ENCODE measurements around the gene PNPLA5.

Gene PNPLA5
- total RNA-seq = 0 reads per million in 3 donors

- DNase-seq = no peak
- Histone ChIP-seq H3K36me3 (ENCODE audit: control insufficient read depth, insufficient read depth, low read length) (no peaks in the 10 kb centered on the region), H3K9me3 (ENCODE audit: control insufficient read depth, low read length) (no peaks in the 10 kb centered on the region), H3K27me3 (replicated peaks; ENCODE audit: control insufficient read depth, insufficient read depth, low read length, poor library complexity, severe bottlenecking) (peaks cover 20% of the 10 kb centered on the region), H3K27ac (ENCODE audit: insufficient read depth, low read length, poor library complexity, severe bottlenecking) (no peak within 1 kb of the TSS), H3K4me1 (ENCODE audit: control insufficient read depth, insufficient read depth, low read length, poor library complexity, severe bottlenecking) (no peaks in the 10 kb centered on the region), H3K4me3 (ENCODE audit: insufficient read depth, low read depth, low read length, poor library complexity, severe bottlenecking) (no peak within 1 kb of the TSS)
Observed at GRCh38 chr22:43891360-43892182, at the start of gene PNPLA5. TSS of gene PNPLA5 (minus strand) at chr22:43892013. CDS start at chr22:43891880, 133 bp downstream.

DNA sequence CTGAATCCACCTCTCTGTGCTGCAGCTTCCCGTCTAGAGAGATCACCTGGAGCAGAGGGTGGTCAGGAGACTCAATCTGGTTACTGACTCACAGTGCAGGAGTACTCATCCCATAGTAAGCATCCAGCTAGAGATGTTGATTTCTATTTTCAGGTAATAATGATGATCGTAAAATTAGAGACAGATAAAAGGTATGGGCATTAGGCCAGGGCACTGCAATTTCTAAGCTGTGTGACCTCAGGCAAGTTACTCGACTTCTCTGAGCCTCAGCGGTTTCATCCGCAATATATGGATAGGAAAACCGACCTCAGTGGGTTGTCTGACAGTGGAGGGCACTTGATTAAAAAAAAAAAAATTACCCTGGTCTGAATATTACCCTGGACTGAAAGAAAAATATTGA, 49.6 kb upstream of the PNPLA5 start:
- no peaks in the 10 kb centered on the region for H3K27me3 ChIP-seq (replicated peaks; ENCODE audit: control insufficient read depth, insufficient read depth, low read length, poor library complexity, severe bottlenecking)
- no peak overlapping the region for H3K27ac ChIP-seq (ENCODE audit: insufficient read depth, low read length, poor library complexity, severe bottlenecking)
- no peaks in the 10 kb centered on the region for H3K9me3 ChIP-seq (ENCODE audit: control insufficient read depth, low read length)
- DNase-seq = no peak
- no peaks in the 10 kb centered on the region for H3K36me3 ChIP-seq (ENCODE audit: control insufficient read depth, insufficient read depth, low read length)
- H3K4me1 ChIP-seq (ENCODE audit: control insufficient read depth, insufficient read depth, low read length, poor library complexity, severe bottlenecking) = no peaks in the 10 kb centered on the region
- H3K4me3 ChIP-seq (ENCODE audit: insufficient read depth, low read depth, low read length, poor library complexity, severe bottlenecking) = no peak overlapping the region

GRCh38 chr22:43931771-43932170, 40.0 kb upstream of the PNPLA5 start:
- Histone ChIP-seq H3K27me3 (replicated peaks; ENCODE audit: control insufficient read depth, insufficient read depth, low read length, poor library complexity, severe bottlenecking) (no peaks in the 10 kb centered on the region), H3K9me3 (ENCODE audit: control insufficient read depth, low read length) (no peaks in the 10 kb centered on the region), H3K4me3 (ENCODE audit: insufficient read depth, low read depth, low read length, poor library complexity, severe bottlenecking) (no peak overlapping the region), H3K4me1 (ENCODE audit: control insufficient read depth, insufficient read depth, low read length, poor library complexity, severe bottlenecking) (no peaks in the 10 kb centered on the region), H3K36me3 (ENCODE audit: control insufficient read depth, insufficient read depth, low read length) (no peaks in the 10 kb centered on the region), H3K27ac (ENCODE audit: insufficient read depth, low read length, poor library complexity, severe bottlenecking) (no peak overlapping the region)
- no peak for DNase-seq

DNA sequence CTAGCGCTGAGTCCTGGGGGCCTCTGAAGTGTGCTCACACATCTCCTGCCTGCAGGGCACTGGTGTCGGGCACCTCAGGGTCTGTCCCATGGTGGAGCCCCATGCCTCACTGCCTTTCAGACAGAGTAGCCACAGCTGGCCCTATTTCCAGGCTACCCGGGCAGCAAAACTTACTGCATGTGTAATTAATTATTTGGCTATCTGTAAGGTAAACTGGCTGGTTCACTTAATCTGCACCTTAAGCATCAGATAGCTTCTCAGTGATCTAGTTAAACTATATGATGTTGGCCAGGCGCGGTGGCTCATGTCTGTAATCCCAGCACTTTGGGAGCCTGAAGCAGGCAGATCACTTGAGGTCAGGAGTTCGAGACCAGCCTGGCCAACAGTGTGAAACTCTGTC, 37.1 kb upstream of the PNPLA5 start:
- Histone ChIP-seq H3K4me1 (ENCODE audit: control insufficient read depth, insufficient read depth, low read length, poor library complexity, severe bottlenecking) (peaks cover 6% of the 10 kb centered on the region), H3K27me3 (replicated peaks; ENCODE audit: control insufficient read depth, insufficient read depth, low read length, poor library complexity, severe bottlenecking) (peaks cover 5% of the 10 kb centered on the region)
- no peak for DNase-seq

GRCh38 chr22:43928468-43928867, 36.7 kb upstream of the PNPLA5 start:
- peaks cover 6% of the 10 kb centered on the region for H3K4me1 ChIP-seq (ENCODE audit: control insufficient read depth, insufficient read depth, low read length, poor library complexity, severe bottlenecking)
- no peaks in the 10 kb centered on the region for H3K9me3 ChIP-seq (ENCODE audit: control insufficient read depth, low read length)
- H3K27me3 ChIP-seq (replicated peaks; ENCODE audit: control insufficient read depth, insufficient read depth, low read length, poor library complexity, severe bottlenecking) = peaks cover 6% of the 10 kb centered on the region
- no peak overlapping the region for H3K27ac ChIP-seq (ENCODE audit: insufficient read depth, low read length, poor library complexity, severe bottlenecking)
- DNase-seq = no peak
- H3K36me3 ChIP-seq (ENCODE audit: control insufficient read depth, insufficient read depth, low read length) = no peaks in the 10 kb centered on the region
- no peak overlapping the region for H3K4me3 ChIP-seq (ENCODE audit: insufficient read depth, low read depth, low read length, poor library complexity, severe bottlenecking)

More for the DNA sequence above, 37.1 kb upstream of the PNPLA5 start:
- Histone ChIP-seq H3K27ac (ENCODE audit: insufficient read depth, low read length, poor library complexity, severe bottlenecking) (no peak overlapping the region), H3K36me3 (ENCODE audit: control insufficient read depth, insufficient read depth, low read length) (no peaks in the 10 kb centered on the region), H3K4me3 (ENCODE audit: insufficient read depth, low read depth, low read length, poor library complexity, severe bottlenecking) (no peak overlapping the region), H3K9me3 (ENCODE audit: control insufficient read depth, low read length) (no peaks in the 10 kb centered on the region)

- Histone ChIP-seq H3K27ac (ENCODE audit: insufficient read depth, low read length, poor library complexity, severe bottlenecking) (no peak overlapping the region), H3K4me3 (ENCODE audit: insufficient read depth, low read depth, low read length, poor library complexity, severe bottlenecking) (no peak overlapping the region), H3K36me3 (ENCODE audit: control insufficient read depth, insufficient read depth, low read length) (no peaks in the 10 kb centered on the region), H3K4me1 (ENCODE audit: control insufficient read depth, insufficient read depth, low read length, poor library complexity, severe bottlenecking) (peaks cover 12% of the 10 kb centered on the region), H3K27me3 (replicated peaks; ENCODE audit: control insufficient read depth, insufficient read depth, low read length, poor library complexity, severe bottlenecking) (peaks cover 6% of the 10 kb centered on the region), H3K9me3 (ENCODE audit: control insufficient read depth, low read length) (no peaks in the 10 kb centered on the region)
- DNase-seq = no peak
Observed at GRCh38 chr22:43926349-43926710, 34.5 kb upstream of the PNPLA5 start.

DNA sequence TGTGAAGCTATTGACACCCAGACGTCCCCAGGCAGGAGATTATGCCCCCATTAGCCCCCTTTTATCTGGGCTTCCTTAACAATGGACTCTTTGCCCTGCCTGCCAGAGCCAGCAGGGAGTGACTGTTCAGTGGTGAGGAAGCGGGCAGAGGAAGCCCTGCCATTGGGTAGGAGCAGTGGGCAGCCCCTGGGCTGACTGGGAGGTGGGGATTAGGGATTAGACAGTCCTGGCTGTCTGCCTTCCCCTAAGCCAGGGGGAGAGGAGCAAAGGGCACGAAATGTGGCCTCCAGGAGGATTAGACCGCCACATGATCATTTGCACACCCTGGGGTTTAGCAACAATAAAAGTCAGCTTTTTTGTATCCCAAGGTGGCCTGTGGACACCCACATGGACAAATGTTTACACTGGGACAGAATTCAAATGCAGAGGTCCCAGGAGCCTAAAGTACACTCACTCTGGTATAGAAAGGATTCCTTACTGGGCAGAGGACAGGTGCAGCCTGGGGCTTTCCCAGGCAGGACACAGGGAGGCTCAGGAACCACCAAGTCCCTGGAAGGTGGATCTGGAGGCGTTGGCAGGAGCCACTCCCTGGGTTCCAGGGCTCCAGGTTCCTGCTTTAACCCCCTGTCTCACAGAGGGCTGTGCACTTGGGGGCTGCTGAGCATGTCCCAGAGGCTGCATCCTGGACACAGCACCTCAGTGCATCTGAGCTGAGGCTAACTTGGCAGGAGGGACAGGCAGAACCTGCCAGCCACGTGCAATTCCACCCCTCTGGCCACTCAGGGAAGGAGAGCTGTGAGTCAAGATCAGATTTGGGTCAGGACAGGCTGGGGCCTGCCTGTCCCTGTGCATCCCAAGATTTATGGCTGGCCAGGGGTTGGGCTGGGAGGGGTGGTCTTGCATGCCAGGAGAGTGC, 33.9 kb upstream of the PNPLA5 start:
- no peak for DNase-seq
- Histone ChIP-seq H3K27ac (ENCODE audit: insufficient read depth, low read length, poor library complexity, severe bottlenecking) (no peak overlapping the region), H3K27me3 (replicated peaks; ENCODE audit: control insufficient read depth, insufficient read depth, low read length, poor library complexity, severe bottlenecking) (peaks cover 6% of the 10 kb centered on the region), H3K4me3 (ENCODE audit: insufficient read depth, low read depth, low read length, poor library complexity, severe bottlenecking) (no peak overlapping the region), H3K36me3 (ENCODE audit: control insufficient read depth, insufficient read depth, low read length) (no peaks in the 10 kb centered on the region), H3K9me3 (ENCODE audit: control insufficient read depth, low read length) (no peaks in the 10 kb centered on the region), H3K4me1 (ENCODE audit: control insufficient read depth, insufficient read depth, low read length, poor library complexity, severe bottlenecking) (peaks cover 12% of the 10 kb centered on the region)

GRCh38 chr22:43924877-43925276, 33.1 kb upstream of the PNPLA5 start:
- Histone ChIP-seq H3K36me3 (ENCODE audit: control insufficient read depth, insufficient read depth, low read length) (no peaks in the 10 kb centered on the region), H3K4me1 (ENCODE audit: control insufficient read depth, insufficient read depth, low read length, poor library complexity, severe bottlenecking) (peaks cover 12% of the 10 kb centered on the region), H3K9me3 (ENCODE audit: control insufficient read depth, low read length) (no peaks in the 10 kb centered on the region), H3K4me3 (ENCODE audit: insufficient read depth, low read depth, low read length, poor library complexity, severe bottlenecking) (no peak overlapping the region), H3K27ac (ENCODE audit: insufficient read depth, low read length, poor library complexity, severe bottlenecking) (no peak overlapping the region), H3K27me3 (replicated peaks; ENCODE audit: control insufficient read depth, insufficient read depth, low read length, poor library complexity, severe bottlenecking) (peaks cover 6% of the 10 kb centered on the region)
- DNase-seq = no peak

- H3K4me1 ChIP-seq (ENCODE audit: control insufficient read depth, insufficient read depth, low read length, poor library complexity, severe bottlenecking) = peaks cover 12% of the 10 kb centered on the region
- peak within 1 kb of the TSS; percentile 64 for H3K4me3 ChIP-seq (ENCODE audit: insufficient read depth, low read depth, low read length, poor library complexity, severe bottlenecking)
- H3K27me3 ChIP-seq (replicated peaks; ENCODE audit: control insufficient read depth, insufficient read depth, low read length, poor library complexity, severe bottlenecking) = peaks cover 6% of the 10 kb centered on the region
- H3K27ac ChIP-seq (ENCODE audit: insufficient read depth, low read length, poor library complexity, severe bottlenecking) = no peak within 1 kb of the TSS
- DNase-seq = peak; percentile 48 to 62 (median 57)
- H3K9me3 ChIP-seq (ENCODE audit: control insufficient read depth, low read length) = no peaks in the 10 kb centered on the region
- no peaks in the 10 kb centered on the region for H3K36me3 ChIP-seq (ENCODE audit: control insufficient read depth, insufficient read depth, low read length)
Observed at GRCh38 chr22:43923631-43924464, 32.0 kb upstream of the PNPLA5 start, which contains the start of gene PNPLA3. TSS of gene PNPLA3 (plus strand) at chr22:43923805. CDS start at chr22:43923912, 107 bp downstream.

Measured in effector memory CD4-positive, alpha-beta T cell (primary cell).